ENCODE measurements around the gene CPB1. TPM values are rescaled to one million over a fixed set of nuclear protein-coding genes. Genes with fewer than 3 reads are reported as not detected.

The CPB1 gene
- total RNA-seq, 1 donor from 2014 or later = 0.83 TPM

- Histone ChIP-seq H3K4me3 (no peak overlapping the region), H3K27ac (no peak overlapping the region), H3K4me1 (no peaks in the 10 kb centered on the region), H3K9me3 (no peaks in the 10 kb centered on the region), H3K27me3 (ENCODE audit: low read depth) (no peaks in the 10 kb centered on the region), H3K36me3 (no peaks in the 10 kb centered on the region)
- DNase-seq (no peak), ATAC-seq (no peak)
- intact Hi-C loops (cut with DNase I) = no loop called here
- TF ChIP-seq, protein P1, sequence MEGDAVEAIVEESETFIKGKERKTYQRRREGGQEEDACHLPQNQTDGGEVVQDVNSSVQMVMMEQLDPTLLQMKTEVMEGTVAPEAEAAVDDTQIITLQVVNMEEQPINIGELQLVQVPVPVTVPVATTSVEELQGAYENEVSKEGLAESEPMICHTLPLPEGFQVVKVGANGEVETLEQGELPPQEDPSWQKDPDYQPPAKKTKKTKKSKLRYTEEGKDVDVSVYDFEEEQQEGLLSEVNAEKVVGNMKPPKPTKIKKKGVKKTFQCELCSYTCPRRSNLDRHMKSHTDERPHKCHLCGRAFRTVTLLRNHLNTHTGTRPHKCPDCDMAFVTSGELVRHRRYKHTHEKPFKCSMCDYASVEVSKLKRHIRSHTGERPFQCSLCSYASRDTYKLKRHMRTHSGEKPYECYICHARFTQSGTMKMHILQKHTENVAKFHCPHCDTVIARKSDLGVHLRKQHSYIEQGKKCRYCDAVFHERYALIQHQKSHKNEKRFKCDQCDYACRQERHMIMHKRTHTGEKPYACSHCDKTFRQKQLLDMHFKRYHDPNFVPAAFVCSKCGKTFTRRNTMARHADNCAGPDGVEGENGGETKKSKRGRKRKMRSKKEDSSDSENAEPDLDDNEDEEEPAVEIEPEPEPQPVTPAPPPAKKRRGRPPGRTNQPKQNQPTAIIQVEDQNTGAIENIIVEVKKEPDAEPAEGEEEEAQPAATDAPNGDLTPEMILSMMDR (IDR thresholded peaks at IDR 0.05) = no peak
Observed at GRCh38 chr3:148896062-148896461, 68.5 kb downstream of the CPB1 start.

DNA sequence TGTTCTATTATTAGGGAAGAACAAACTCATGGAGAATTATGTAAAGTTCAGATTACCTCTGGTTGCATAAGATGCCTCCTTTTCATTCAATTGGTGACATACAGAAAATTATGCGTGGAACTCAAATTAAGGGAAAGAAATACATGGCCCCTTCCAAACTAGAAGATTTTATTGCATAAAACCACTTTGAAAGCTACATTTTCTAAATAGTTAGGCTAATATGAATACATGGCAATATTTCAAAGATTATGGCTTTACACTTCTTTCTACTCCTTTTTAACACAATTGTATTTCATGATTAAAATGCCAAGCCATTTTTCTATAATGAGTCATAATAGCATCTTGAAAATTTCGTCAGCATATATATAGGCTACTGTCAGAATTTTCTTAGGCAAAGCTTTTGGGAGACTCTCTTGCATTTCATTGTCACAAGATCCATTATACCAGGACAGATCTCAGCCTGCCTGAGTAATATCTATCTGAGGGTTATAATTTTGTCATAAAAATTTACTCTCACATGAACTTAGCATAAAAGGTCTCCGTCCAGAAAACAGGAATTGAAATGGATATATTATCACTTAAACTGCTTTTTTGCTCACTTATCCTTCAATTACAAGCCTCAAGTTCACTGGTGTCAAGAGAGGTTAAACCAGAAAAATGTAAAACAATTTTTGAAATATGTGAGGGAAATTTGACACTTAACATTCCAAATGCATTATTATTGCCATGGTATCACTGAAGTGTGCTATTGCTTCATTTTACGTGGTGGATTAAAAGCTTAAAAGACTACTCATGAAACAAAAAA, 74.6 kb downstream of the CPB1 start:
- Histone ChIP-seq H3K4me3 (no peak overlapping the region), H3K36me3 (no peaks in the 10 kb centered on the region), H3K27ac (no peak overlapping the region), H3K4me1 (no peaks in the 10 kb centered on the region), H3K27me3 (ENCODE audit: low read depth) (no peaks in the 10 kb centered on the region), H3K9me3 (no peaks in the 10 kb centered on the region)
- intact Hi-C loops (cut with DNase I) = no loop called here
- TF ChIP-seq, protein P1 (IDR thresholded peaks at IDR 0.05) = no peak
- DNase-seq (no peak), ATAC-seq (no peak)

DNA sequence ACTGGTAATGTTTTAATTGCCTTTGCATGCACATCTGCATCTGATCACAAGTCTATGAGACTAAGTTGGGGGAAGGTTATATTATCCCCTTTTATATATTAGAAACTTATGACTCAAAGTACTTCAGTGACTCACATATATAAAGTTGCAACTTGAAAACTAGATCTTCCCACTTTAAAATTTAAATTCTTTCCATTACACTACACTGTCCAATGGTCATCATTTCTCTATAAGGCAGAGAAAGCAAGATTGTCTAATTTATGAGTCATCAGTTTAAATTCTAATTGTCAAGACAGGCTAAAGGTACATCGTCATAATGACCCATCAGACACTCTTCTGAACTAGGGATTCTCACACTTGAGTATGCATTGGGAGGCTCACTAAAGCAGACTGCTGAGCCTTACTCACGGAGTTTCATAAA, 75.4 kb downstream of the CPB1 start:
- H3K4me1 ChIP-seq = no peaks in the 10 kb centered on the region
- TF ChIP-seq, protein P1 (IDR thresholded peaks at IDR 0.05) = no peak
- H3K9me3 ChIP-seq = no peaks in the 10 kb centered on the region
- H3K27ac ChIP-seq = no peak overlapping the region
- no peaks in the 10 kb centered on the region for H3K36me3 ChIP-seq
- no peak for DNase-seq
- intact Hi-C loops (cut with DNase I) = no loop called here
- H3K27me3 ChIP-seq (ENCODE audit: low read depth) = no peaks in the 10 kb centered on the region
- H3K4me3 ChIP-seq = no peak overlapping the region
- ATAC-seq = no peak

GRCh38 chr3:148903941-148904340, 76.3 kb downstream of the CPB1 start:
- intact Hi-C loops (cut with DNase I) = no loop called here
- Histone ChIP-seq H3K4me1 (no peaks in the 10 kb centered on the region), H3K27ac (no peak overlapping the region), H3K27me3 (ENCODE audit: low read depth) (no peaks in the 10 kb centered on the region), H3K9me3 (no peaks in the 10 kb centered on the region), H3K4me3 (no peak overlapping the region), H3K36me3 (no peaks in the 10 kb centered on the region)
- ATAC-seq (no peak), DNase-seq (no peak)
- TF ChIP-seq, protein P1 (IDR thresholded peaks at IDR 0.05) = no peak

DNA sequence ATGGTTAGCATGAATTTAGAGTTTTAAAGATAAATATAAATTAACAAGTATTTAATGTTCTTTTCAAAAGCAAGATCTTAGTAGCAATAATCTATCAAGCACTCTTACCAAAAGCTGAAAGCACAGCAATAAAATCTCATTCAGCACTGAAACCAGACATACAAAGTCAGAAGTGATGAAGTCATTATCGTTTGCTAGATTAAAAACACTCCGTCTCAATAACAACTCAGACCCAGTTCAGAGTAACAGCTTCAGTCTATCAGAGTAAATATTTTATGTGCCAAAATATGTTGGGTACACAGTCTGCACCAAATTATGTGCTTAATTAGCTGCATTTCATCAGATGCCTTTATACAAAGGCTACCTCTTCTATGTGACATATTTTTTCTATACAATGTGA, 79.1 kb downstream of the CPB1 start:
- Histone ChIP-seq H3K4me3 (no peak overlapping the region), H3K9me3 (no peaks in the 10 kb centered on the region), H3K4me1 (no peaks in the 10 kb centered on the region), H3K27me3 (ENCODE audit: low read depth) (no peaks in the 10 kb centered on the region), H3K36me3 (no peaks in the 10 kb centered on the region), H3K27ac (no peak overlapping the region)
- TF ChIP-seq, protein P1 (IDR thresholded peaks at IDR 0.05) = no peak
- intact Hi-C loops (cut with DNase I) = no loop called here
- DNase-seq (no peak), ATAC-seq (no peak)

Other genes starting within 250 kb of the CPB1 start
- 10.8 TPM for gene AGTR1, start 129.9 kb upstream of the CPB1 start, total RNA-seq
- gene CPA3, start 37.5 kb downstream of the CPB1 start, total RNA-seq = 48.6 TPM
- 51.3 TPM for gene GYG1, start 163.7 kb downstream of the CPB1 start, total RNA-seq

Data from lower lobe of right lung (tissue), 2 donors.